Fibroblast of pulmonary artery (primary cell): Measurements from ENCODE around the gene GEMIN8.

Experiments used
- DNase-seq: peaks from one replicate; pipeline ENCODE4 v3.0.0-alpha.2; 2010; ENCODE audit warnings: low read depth
- H3K4me3 ChIP-seq: replicated peaks from 2 replicates; pipeline ENCODE4 v1.5.1; 2011; ENCODE audit warnings: low read depth, mild to moderate bottlenecking, control low read depth, low read length, moderate library complexity
- TF ChIP-seq, protein P1 (sequence below): IDR thresholded peaks from 2 replicates; pipeline ENCODE4 v1.5.1; 2011; ENCODE audit warnings: mild to moderate bottlenecking, control low read depth, low read length, inconsistent platforms; ENCODE audit errors: missing control alignments

Gene GEMIN8

GRCh38 chrX:13956998-13957397 is 72.7 kb downstream of the GEMIN8 start:
- TF ChIP-seq, protein P1, sequence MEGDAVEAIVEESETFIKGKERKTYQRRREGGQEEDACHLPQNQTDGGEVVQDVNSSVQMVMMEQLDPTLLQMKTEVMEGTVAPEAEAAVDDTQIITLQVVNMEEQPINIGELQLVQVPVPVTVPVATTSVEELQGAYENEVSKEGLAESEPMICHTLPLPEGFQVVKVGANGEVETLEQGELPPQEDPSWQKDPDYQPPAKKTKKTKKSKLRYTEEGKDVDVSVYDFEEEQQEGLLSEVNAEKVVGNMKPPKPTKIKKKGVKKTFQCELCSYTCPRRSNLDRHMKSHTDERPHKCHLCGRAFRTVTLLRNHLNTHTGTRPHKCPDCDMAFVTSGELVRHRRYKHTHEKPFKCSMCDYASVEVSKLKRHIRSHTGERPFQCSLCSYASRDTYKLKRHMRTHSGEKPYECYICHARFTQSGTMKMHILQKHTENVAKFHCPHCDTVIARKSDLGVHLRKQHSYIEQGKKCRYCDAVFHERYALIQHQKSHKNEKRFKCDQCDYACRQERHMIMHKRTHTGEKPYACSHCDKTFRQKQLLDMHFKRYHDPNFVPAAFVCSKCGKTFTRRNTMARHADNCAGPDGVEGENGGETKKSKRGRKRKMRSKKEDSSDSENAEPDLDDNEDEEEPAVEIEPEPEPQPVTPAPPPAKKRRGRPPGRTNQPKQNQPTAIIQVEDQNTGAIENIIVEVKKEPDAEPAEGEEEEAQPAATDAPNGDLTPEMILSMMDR, result no peak
- H3K4me3 ChIP-seq, result no peak overlapping the region
- no peak for DNase-seq
